Natural killer cell (primary cell): Measurements from ENCODE around the gene MKKS. TPM values are rescaled to one million over a fixed set of nuclear protein-coding genes. Genes with fewer than 3 reads are reported as not detected.

Source experiments
- ATAC-seq, 3 donors: fragments of 150-1000 bp in 2 of 3; fragments of 200-7000 bp in 1 of 3; cut with Tn5 transposase; 1 replicate in 1 of 3; 2 replicates in 2 of 3; pipeline ENCODE4 v1.10.0; 2021; ENCODE audit warnings: mild to moderate bottlenecking in 2 of 3, moderate library complexity in 2 of 3
- DNase-seq, 2 donors: peaks; one replicate each; pipeline versions ENCODE4 v3.0.0 to v3.0.0-alpha.2; 2013 to 2021; ENCODE audit warnings: mixed read lengths in 1 of 2
- H3K27ac ChIP-seq: one replicate; pipeline ENCODE4 v1.5.1; 2013; ENCODE audit warnings: mild to moderate bottlenecking, low read length
- H3K27me3 ChIP-seq: one replicate; pipeline ENCODE4 v1.6.1; 2013; ENCODE audit warnings: low read length; ENCODE audit not compliant: control insufficient read depth, insufficient read depth
- H3K36me3 ChIP-seq: one replicate; pipeline ENCODE4 v1.6.1; 2013; ENCODE audit warnings: low read length; ENCODE audit not compliant: control insufficient read depth, insufficient read depth
- H3K4me1 ChIP-seq: one replicate; pipeline ENCODE4 v1.6.1; 2013; ENCODE audit warnings: low read length; ENCODE audit not compliant: control insufficient read depth, insufficient read depth
- H3K4me3 ChIP-seq: one replicate; pipeline ENCODE4 v1.5.1; 2013; ENCODE audit warnings: low read length
- H3K9me3 ChIP-seq: one replicate; pipeline ENCODE4 v1.6.1; 2013; ENCODE audit warnings: low read length; ENCODE audit not compliant: control insufficient read depth, insufficient read depth
- H3K27ac Mint-ChIP-seq, 2 donors: one replicate each; pipeline ENCODE4 v1.8.0; 2022; ENCODE audit warnings: mild to moderate bottlenecking in 2 of 2, mixed read lengths in 2 of 2, moderate library complexity in 1 of 2
- H3K27me3 Mint-ChIP-seq, 2 donors: one replicate each; pipeline ENCODE4 v1.8.0; 2022; ENCODE audit warnings: low read depth in 2 of 2, mixed read lengths in 2 of 2
- H3K36me3 Mint-ChIP-seq: one replicate; pipeline ENCODE4 v1.8.0; 2022; ENCODE audit warnings: mixed read lengths
- H3K4me1 Mint-ChIP-seq, 2 donors: one replicate each; pipeline ENCODE4 v1.8.0; 2022; ENCODE audit warnings: mixed read lengths in 2 of 2
- H3K4me3 Mint-ChIP-seq: one replicate; pipeline ENCODE4 v1.8.0; 2022; ENCODE audit warnings: mild to moderate bottlenecking, moderate library complexity, mixed read lengths
- H3K9me3 Mint-ChIP-seq, 2 donors: one replicate each; pipeline ENCODE4 v1.8.0; 2022; ENCODE audit warnings: mixed read lengths in 2 of 2
- CTCF ChIP-seq: fragments of 200-600 bp; IDR thresholded peaks from one replicate; pipeline ENCODE4 v1.8.0; 2022; ENCODE audit warnings: antibody characterized with exemption
- WGBS: methylation state at CpG from one replicate; pipeline ENCODE4 v1.1.7; 2013; ENCODE audit warnings: missing lambda C conversion rate; ENCODE audit not compliant: insufficient coverage; 5-methylcytosine and 5-hydroxymethylcytosine counted together
- intact Hi-C: fragments of 100-400 bp; cut with micrococcal nuclease; formaldehyde crosslinking; loops from one replicate; pipeline ENCODE4 v1.14.2; 2022
- total RNA-seq, 4 donors: library from RNA; stranded (reverse); fragments of 120-200 nt in 1 of 4; gene quantifications; one replicate each; pipeline versions ENCODE4 v1.2.3 to v1.2.4, GENCODE V29; 2013 to 2022

MKKS gene
- total RNA-seq, 3 donors from 2014 or later (not counting 1 experiment from before 2014, with no cell fraction given) = 3.5 to 6.2 (median 3.6) TPM

GRCh38 chr20:10408108-10408813 is 25.8 kb downstream of the MKKS start:
- Mint-ChIP-seq H3K4me3 (no peak overlapping the region), H3K4me1 (no peaks in the 10 kb centered on the region), H3K27ac (no peak overlapping the region), H3K36me3 (no peaks in the 10 kb centered on the region), H3K9me3 (no peaks in the 10 kb centered on the region), H3K27me3 (no peaks in the 10 kb centered on the region)
- intact Hi-C loops = no loop called here
- no peak overlapping the region for H3K4me3 ChIP-seq
- no peak for ATAC-seq
- no peak overlapping the region for H3K27ac ChIP-seq
- H3K4me1 ChIP-seq = no peaks in the 10 kb centered on the region
- no CpG with 5 or more reads among the region's 2 CpGs for WGBS
- no peaks in the 10 kb centered on the region for H3K9me3 ChIP-seq
- no peak for TF ChIP-seq CTCF
- H3K27me3 ChIP-seq = no peaks in the 10 kb centered on the region
- peaks cover 40% of the 10 kb centered on the region for H3K36me3 ChIP-seq
- no peak for DNase-seq

GRCh38 chr20:10404959-10405530 is 29.0 kb downstream of the MKKS start:
- no peak overlapping the region for H3K4me3 Mint-ChIP-seq
- TF ChIP-seq CTCF = no peak
- no peaks in the 10 kb centered on the region for H3K9me3 Mint-ChIP-seq
- H3K4me3 ChIP-seq = no peak overlapping the region
- H3K9me3 ChIP-seq = no peaks in the 10 kb centered on the region
- H3K27me3 ChIP-seq = no peaks in the 10 kb centered on the region
- ATAC-seq (no peak), DNase-seq (no peak)
- H3K4me1 Mint-ChIP-seq = no peaks in the 10 kb centered on the region
- peaks cover 33% of the 10 kb centered on the region for H3K36me3 ChIP-seq
- no peak overlapping the region for H3K27ac Mint-ChIP-seq
- no peaks in the 10 kb centered on the region for H3K36me3 Mint-ChIP-seq
- no peaks in the 10 kb centered on the region for H3K27me3 Mint-ChIP-seq
- no peak overlapping the region for H3K27ac ChIP-seq
- intact Hi-C loops = no loop called here
- no peaks in the 10 kb centered on the region for H3K4me1 ChIP-seq
- 97% methylated on average over 3 of the region's 4 CpGs for WGBS

- intact Hi-C loops = no loop called here
- ATAC-seq (no peak), DNase-seq (no peak)
- Mint-ChIP-seq H3K9me3 (no peaks in the 10 kb centered on the region), H3K27ac (no peak overlapping the region), H3K4me3 (no peak overlapping the region), H3K4me1 (no peaks in the 10 kb centered on the region), H3K27me3 (no peaks in the 10 kb centered on the region), H3K36me3 (no peaks in the 10 kb centered on the region)
- WGBS = 100% methylated on average over 2 of the region's 2 CpGs
- H3K9me3 ChIP-seq = no peaks in the 10 kb centered on the region
- no peaks in the 10 kb centered on the region for H3K27me3 ChIP-seq
- no peak for TF ChIP-seq CTCF
- H3K4me1 ChIP-seq = no peaks in the 10 kb centered on the region
- H3K4me3 ChIP-seq = no peak overlapping the region
- peaks cover 33% of the 10 kb centered on the region for H3K36me3 ChIP-seq
- H3K27ac ChIP-seq = no peak overlapping the region
Measured at GRCh38 chr20:10404023-10404628, 29.9 kb downstream of the MKKS start.
